Hematopoietic multipotent progenitor cell (in vitro differentiated cells): ENCODE measurements around the gene MAIP1. TPM values are rescaled to one million over a fixed set of nuclear protein-coding genes. Genes with fewer than 3 reads are reported as not detected.

Source experiments
- DNase-seq, 3 donors: peaks; one replicate each; pipeline ENCODE4 v3.0.0-alpha.2; 2011 to 2015; ENCODE audit warnings: low read depth in 2 of 3, low spot score in 2 of 3
- total RNA-seq: library from RNA; depleted of rRNA; stranded (reverse); fragments of >200 nt; gene quantifications from one replicate; pipeline ENCODE4 v1.2.3, GENCODE V29; 2012

MAIP1 gene
- total RNA-seq, 1 donor = 25.0 TPM

GRCh38 chr2:199987586-199987985 is 32.2 kb downstream of the MAIP1 start:
- peak in 1 of 3 donors; percentile 2 for DNase-seq

- peak in 2 of 3 donors; percentile 9 to 55 for DNase-seq
Measured at GRCh38 chr2:199988151-199988550, 32.8 kb downstream of the MAIP1 start.

DNA sequence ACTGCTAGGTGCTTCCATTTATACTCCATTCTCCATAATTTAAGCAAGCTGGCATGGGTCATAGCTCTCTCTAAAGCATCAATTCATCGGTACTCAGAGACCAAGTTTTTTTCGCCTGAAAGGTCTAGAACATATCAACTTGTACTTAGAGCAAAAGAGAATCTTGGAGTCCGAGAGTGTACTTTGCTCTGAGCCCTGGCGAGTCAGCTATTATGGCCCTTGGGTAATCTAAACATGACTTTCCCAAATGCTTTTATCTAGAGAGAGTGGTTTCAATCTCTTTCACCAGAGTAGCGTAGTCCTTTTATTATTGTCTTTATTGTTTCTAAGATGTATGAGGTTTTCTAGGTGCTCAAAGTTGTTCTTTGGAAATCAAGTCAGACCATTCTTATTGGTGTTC is 34.4 kb downstream of the MAIP1 start:
- DNase-seq = no peak

- no peak for DNase-seq
Measured at GRCh38 chr2:199991691-199992090, 36.3 kb downstream of the MAIP1 start.

DNA sequence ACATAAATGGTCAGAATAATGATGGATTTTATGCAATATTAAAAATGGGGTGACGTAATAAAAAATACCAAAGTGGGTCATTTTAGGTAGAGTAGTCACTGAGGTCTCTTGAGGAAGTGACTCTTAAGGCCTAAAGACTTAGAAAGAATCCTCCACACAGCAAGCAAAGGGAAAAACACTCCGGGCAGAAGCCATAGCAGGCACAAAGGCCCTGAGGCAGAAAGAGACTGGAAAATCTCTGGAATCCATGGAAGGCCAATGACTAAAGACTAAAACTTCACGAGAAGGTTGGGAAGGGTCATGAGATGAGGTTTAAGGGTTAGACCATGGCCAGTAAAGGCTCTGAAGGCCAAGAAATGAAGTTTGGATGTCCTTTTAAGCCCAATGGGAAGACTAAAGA is 36.9 kb downstream of the MAIP1 start:
- no peak for DNase-seq

DNA sequence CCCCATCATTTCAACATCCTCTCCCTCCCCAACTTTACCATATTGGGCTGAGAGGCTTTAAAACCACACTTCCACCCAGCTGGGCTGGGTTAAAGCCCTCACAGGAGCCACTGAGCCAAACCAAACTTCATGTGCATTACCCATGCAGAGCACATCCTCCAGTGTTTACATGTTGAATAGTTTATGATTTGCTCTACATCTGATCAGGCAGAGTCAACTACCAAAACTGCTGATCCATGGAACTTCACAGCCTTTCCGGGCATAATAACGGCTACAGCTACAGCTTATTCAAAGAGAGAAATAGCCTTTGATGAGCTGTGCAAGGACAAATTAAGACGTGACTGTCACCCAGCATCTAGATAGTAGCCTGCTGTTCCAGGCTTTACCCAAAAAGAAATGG is 39.0 kb downstream of the MAIP1 start:
- DNase-seq = no peak

DNA sequence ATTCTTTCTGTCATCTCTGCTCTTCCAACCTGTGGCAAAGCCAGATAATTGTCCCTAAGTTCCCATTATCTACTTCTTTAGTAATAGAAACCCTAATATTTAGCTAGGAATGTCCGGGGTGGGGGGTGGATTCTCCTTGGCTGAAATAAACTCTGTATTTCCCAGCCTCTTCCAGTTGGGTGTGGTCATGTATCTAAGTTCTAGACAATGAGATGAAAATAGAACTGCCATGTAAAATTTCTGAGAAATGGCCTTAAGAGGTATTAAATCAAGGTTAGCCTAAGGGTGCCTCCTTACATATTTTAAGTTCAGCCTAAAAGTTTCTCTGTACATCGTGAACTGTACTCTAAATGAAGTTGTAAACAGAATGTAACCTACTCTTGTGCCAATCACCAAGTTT is 39.5 kb downstream of the MAIP1 start:
- DNase-seq = no peak

GRCh38 chr2:199997296-199997695 is 41.9 kb downstream of the MAIP1 start:
- DNase-seq = no peak

DNA sequence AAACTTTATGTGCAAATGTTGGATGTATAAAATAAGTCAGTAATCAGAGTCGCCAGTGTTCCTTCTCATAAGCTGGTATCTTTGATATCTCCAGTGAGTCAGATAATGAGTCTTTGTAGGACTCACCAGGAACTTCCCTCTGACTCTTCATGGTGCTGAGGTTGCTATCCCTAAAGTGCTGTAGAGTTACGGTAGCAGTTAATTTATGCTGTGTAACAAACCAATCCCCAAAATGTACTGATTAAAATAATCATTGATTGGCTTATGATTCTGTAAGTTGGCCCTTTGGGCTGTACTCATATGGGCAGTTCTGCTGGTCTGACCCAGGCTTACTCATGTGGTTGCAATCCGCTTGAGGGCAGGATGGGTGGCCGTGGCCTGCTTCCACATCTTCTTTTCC is 43.8 kb downstream of the MAIP1 start:
- no peak for DNase-seq

GRCh38 chr2:200000444-200001163 is 45.2 kb downstream of the MAIP1 start:
- no peak for DNase-seq

- DNase-seq = no peak
Measured at GRCh38 chr2:200003444-200003843, 48.1 kb downstream of the MAIP1 start.

DNA sequence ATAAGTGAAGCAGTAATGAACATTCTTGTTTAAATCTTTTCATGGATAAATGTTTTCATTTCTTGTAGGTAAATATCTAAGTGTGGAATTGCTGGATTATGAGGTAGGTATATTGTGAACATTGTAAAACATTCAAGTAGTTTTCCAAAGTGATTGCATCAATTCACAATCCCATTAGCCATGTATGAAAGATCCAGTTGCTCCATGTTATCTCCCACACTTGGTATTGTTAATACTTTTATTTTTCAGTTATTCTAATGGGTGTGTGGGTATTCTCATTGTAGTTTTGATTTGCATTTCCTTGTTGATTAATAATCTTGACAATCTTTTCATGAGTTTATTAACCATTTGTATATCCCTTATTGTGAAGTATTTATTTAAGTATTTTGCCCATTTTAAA is 50.3 kb downstream of the MAIP1 start:
- DNase-seq = no peak

DNA sequence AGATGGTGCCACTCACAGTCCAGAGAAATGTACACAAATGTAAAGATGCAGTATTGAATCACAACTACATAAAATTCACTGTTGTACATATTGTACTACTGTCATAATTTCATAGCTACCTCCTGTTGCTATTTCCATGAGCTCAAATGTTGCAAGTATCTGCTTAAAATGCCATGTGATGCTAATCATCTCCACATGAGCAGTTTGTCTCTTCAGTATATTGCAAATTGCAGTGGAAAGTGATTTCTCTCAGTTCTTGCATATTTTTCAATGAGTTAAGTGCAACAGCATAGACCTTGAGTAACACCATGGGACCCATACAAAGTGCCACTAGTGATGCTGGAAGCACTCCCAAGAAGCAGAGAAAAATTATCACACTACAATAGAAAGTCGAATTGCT is 51.9 kb downstream of the MAIP1 start:
- DNase-seq = no peak

DNA sequence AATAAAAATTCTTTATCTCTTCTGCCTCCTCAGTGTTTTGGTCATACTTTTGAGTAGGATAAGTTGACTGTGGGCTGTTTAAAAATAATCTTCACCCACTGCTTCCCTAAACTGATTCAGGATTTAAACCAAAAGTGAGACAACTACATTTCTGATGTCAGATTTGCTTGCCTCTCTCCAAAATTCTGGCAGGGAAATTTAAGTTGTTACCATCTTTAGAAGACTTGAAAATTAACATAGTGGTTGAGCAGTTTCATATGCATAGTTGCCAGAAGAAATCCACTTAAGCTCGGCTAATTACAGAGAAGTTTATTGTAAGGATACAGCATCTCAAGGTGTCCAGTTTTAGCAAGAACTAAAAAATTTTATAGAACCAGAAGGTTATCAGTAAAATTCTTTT is 57.0 kb downstream of the MAIP1 start:
- DNase-seq = no peak

Other genes with a start within 250 kb of the MAIP1 start
- gene FTCDNL1, start 104.4 kb upstream of the MAIP1 start, total RNA-seq = 8.3 TPM
- gene C2orf69, start 44.3 kb upstream of the MAIP1 start, total RNA-seq = 7.5 TPM
- gene TYW5, start 91 bp upstream of the MAIP1 start, total RNA-seq = 3.8 TPM